Measurements from ENCODE around the gene AKAP11.

The AKAP11 gene

GRCh38 chr13:42271337-42272114 is 426 bp upstream of the AKAP11 start:
- DNase-seq (ENCODE audit: low spot score), result peak; percentile 94
- TF ChIP-seq, protein P1, sequence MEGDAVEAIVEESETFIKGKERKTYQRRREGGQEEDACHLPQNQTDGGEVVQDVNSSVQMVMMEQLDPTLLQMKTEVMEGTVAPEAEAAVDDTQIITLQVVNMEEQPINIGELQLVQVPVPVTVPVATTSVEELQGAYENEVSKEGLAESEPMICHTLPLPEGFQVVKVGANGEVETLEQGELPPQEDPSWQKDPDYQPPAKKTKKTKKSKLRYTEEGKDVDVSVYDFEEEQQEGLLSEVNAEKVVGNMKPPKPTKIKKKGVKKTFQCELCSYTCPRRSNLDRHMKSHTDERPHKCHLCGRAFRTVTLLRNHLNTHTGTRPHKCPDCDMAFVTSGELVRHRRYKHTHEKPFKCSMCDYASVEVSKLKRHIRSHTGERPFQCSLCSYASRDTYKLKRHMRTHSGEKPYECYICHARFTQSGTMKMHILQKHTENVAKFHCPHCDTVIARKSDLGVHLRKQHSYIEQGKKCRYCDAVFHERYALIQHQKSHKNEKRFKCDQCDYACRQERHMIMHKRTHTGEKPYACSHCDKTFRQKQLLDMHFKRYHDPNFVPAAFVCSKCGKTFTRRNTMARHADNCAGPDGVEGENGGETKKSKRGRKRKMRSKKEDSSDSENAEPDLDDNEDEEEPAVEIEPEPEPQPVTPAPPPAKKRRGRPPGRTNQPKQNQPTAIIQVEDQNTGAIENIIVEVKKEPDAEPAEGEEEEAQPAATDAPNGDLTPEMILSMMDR (IDR thresholded peaks at IDR 0.05; ENCODE audit: extremely low read depth, insufficient read depth, missing control alignments), result no peak
- in situ Hi-C loops (cut with MboI; ENCODE audit: low pct_unique_long_range_greater_than_20kb, low sequenced_read_pairs, unreplicated experiment), result no loop called here

- TF ChIP-seq, protein P1 (IDR thresholded peaks at IDR 0.05; ENCODE audit: extremely low read depth, insufficient read depth, missing control alignments), result no peak
- in situ Hi-C loops (cut with MboI; ENCODE audit: low pct_unique_long_range_greater_than_20kb, low sequenced_read_pairs, unreplicated experiment), result no loop called here
- no peak for DNase-seq (ENCODE audit: low spot score)
Observed at GRCh38 chr13:42272804-42273175, 838 bp downstream of the AKAP11 start.

- no peak for DNase-seq (ENCODE audit: low spot score)
- in situ Hi-C loops (cut with MboI; ENCODE audit: low pct_unique_long_range_greater_than_20kb, low sequenced_read_pairs, unreplicated experiment), result no loop called here
- TF ChIP-seq, protein P1 (IDR thresholded peaks at IDR 0.05; ENCODE audit: extremely low read depth, insufficient read depth, missing control alignments), result no peak
Observed at GRCh38 chr13:42274386-42275097, 2.6 kb downstream of the AKAP11 start.

DNA sequence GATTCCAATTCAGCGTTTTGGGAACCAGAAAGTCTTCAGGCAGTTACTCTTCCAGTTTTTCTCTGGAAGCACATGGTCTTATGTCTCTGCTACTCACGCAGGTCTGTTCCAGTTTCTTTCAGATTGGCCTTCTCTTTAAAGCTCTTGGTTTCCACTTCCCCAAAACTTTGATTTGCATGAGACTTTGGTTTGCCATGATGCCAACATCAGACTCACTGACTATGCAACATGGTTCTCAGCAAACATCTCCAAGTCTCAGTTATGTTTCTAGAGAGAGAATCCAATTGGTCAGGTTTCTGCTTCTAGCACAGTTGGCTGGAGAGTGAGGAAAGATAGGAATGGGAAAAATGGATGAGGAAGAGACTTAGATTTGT is 3.1 kb downstream of the AKAP11 start:
- TF ChIP-seq, protein P1 (IDR thresholded peaks at IDR 0.05; ENCODE audit: extremely low read depth, insufficient read depth, missing control alignments), result no peak
- peak; percentile 38 for DNase-seq (ENCODE audit: low spot score)
- in situ Hi-C loops (cut with MboI; ENCODE audit: low pct_unique_long_range_greater_than_20kb, low sequenced_read_pairs, unreplicated experiment), result no loop called here

- in situ Hi-C loops (cut with MboI; ENCODE audit: low pct_unique_long_range_greater_than_20kb, low sequenced_read_pairs, unreplicated experiment), result no loop called here
Observed at GRCh38 chr13:42275506-42275905, 3.6 kb downstream of the AKAP11 start.

DNA sequence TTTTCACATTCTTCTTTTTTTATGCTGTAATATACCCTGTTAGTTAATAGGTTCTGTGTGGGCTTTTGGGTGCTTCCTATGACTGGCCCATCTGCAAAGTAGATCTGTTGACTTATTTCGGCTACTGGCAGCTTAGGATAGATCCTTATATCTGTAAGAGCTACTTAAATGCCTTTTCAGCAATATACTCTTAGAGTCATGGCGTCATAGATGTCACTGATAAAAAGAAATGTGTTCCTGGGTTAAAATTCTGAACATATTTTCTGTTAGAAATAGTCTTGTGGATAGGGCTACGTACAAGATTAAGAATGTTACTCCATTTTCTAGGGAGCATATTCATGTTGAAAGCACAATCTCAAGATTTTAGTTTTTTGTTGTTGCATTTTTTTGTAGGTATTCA is 4.7 kb downstream of the AKAP11 start:
- no peak for DNase-seq (ENCODE audit: low spot score)
- in situ Hi-C loops (cut with MboI; ENCODE audit: low pct_unique_long_range_greater_than_20kb, low sequenced_read_pairs, unreplicated experiment), result no loop called here
- TF ChIP-seq, protein P1 (IDR thresholded peaks at IDR 0.05; ENCODE audit: extremely low read depth, insufficient read depth, missing control alignments), result no peak

More at GRCh38 chr13:42275506-42275905, 3.6 kb downstream of the AKAP11 start:
- no peak for DNase-seq (ENCODE audit: low spot score)
- TF ChIP-seq, protein P1 (IDR thresholded peaks at IDR 0.05; ENCODE audit: extremely low read depth, insufficient read depth, missing control alignments), result no peak

Data from GM13977 (cell line).